Inflammatory macrophage treated with lipopolysaccharide for 1 hour (primary cell): ENCODE results near the gene PDCD2L.
"Not testable (repeated sequence)": the region's sequence is repeated elsewhere in the genome, so short reads cannot be mapped to it uniquely, and the experiment has no call there.

Source experiments
- DNase-seq, 2 donors: peaks; one replicate each; pipeline ENCODE4 v3.0.0-alpha.2; 2020 to 2022

PDCD2L gene

DNA sequence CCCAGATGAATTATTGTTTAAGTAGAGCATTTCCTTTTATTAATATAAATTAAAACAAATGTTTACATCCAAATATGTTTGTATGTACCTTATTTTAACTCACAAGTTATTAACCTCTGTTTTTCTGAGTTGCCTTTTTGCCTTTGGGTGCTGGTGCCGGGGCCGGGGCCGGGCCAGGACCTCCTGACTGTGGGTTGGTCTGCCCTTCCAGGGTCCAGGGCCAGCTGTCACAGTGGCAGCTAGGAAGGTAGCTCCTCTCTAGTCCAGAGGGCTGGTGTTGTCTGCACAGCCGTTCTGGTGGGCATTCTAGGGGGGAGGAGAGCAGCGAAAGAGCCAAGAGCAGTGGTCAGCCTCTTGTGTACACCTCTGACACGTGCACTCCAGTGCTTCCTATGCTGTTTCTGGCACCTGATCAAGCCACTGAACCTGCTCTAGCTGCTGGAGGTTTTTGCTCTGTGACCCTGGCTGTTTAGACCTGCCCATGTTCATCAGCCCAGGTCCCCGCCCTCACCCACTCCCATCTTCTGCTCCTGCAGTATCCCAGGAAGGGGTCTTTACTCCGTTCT lies 22.0 kb downstream of the PDCD2L start:
- no peak for DNase-seq

DNA sequence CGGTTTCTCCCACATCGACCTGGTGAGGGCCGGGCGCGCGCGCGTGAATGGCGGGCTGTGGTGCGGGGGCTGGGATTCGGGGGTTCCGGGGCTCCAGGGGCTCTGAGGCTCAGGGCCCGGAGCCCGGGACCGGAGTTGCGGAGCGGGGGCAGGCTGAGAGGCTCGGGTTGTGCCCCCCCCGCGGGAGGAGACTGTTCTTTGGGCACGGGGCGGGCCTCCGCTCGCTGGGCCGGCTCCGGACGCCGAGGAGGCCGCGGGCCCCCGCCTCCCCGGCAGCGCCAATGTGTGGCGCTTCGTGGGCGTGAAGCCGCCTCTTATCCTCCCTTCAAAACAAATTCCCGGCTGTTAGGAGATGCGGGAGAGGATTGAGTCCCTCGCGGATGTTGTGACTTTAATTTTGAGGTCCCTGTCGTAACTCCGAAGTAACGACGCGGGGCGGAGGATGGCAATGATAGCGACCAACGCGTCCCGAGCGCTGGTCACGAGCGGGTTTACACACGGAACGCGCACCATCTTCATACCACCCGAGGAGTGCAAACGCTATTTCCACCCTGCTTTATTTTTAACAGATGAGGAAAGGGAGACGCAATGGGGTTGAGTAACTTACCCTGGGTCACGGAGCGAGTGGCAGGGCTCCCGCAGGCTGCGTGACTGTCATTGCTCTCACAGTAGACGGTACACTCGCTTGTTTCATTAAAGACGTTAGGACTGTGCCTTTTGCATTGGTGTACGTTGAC lies 24.5 kb downstream of the PDCD2L start:
- DNase-seq, result peak; percentile 55 to 56

DNA sequence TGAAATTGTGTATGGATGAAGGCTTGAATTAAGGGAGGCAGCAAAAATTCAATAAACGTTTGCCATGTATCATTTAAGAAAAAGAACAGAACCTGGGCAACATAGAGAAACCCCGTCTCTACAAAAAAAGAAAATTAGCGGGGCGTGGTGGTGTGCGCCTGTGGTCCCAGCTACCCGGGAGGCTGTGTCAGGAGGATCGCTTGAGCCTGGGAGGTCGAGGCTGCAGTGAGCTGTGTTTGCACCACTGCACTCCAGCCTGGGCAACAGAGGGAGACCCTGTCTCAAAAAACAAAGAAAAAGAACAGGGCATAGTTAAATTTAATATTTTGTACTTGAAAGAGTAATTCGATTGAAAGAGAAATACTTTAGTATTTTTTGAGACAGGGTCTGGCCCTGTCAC lies 25.4 kb downstream of the PDCD2L start:
- no peak for DNase-seq

DNA sequence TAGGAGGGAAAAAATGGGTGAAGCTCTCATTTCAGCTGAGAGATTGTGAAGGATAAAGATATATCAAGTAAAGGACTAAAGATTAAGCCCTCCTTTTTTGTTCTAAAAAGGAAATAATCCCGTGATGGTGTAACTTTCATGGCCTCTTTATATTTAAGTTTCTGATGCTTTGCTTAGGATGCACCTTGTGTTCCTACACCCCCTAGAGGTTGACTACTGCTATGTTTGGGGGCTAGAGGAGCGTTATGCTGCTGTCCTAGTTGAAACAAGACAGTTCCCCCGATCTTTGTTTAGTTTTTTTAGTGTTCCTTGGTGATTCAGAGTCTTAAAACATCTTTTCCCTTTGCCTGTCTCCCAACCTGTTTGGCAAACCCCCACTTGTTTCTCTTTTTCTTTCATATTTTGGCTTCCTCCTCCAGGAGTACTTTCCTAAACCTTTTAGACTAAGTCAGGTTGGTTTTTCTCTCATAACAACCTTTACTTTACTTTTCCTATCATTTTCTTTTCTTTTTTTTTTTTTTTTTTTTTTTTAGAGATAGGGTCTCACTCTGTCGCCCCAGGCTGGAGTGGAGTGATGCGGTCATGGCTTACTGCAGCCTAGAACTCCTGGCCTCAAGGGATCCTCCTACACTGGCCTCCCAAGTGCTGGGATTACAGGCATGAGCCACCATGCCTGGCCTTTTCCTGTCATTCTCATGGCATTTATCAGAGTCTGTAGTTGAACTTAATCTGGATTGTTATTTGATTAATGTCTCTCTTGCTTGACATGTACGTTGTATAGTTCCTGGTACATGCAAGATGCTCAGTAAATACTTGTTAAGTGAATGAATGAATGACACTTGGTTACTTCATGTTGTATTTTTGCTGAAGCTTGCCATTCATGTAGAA lies 26.8 kb downstream of the PDCD2L start:
- DNase-seq, result peak; percentile 36 to 64

DNA sequence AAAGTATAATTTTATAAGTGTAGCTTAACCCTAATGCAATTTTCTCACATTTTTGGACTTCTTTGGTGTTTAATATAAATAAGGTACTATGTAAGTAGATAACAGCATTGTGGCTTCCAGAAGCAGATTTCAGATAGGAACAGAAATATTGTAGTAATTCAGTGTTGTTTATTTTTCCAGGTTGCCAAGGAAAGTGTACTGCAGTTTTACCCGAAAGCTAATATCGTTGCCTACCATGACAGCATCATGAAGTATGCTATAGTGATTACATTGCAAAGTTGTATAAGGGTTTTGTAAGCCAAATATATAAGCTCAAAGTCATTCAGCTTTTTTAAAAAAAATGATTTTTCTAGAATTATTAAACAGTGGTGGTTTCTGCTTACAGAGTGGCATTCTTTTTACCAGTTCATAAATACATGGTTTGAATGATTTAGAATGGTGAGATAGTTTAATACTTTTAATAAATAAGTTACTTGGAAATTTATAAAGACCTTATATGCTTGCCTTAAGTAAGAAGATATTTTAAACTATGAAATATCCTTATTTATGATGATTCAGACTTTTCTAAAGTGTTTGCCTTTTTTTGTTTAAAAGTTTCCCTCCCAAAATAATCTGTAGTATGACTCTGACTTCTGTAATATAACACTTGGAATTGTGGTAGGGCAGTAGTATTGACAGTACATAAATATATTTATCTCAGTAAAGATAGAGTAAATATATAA lies 27.6 kb downstream of the PDCD2L start:
- no peak for DNase-seq

DNA sequence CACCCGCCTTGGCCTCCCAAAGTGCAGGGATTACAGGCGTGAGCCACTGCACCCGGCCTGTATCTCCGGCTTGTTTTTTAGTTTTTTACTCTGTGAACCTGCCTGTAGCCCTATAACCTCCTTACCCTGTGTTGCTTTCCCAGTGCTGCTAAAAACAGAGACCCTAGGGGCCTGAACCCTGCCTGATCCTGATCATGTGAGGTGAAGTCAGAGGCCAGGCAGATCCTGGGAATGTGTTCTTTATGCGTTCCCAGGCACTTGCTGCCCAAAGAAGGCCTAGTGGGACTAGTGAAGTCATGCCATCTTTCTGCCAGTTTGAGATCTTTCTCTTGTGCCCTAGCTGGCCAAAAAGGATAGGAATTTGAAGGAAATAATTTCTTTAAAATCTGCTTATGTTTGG lies 28.6 kb downstream of the PDCD2L start:
- DNase-seq, result no peak

DNA sequence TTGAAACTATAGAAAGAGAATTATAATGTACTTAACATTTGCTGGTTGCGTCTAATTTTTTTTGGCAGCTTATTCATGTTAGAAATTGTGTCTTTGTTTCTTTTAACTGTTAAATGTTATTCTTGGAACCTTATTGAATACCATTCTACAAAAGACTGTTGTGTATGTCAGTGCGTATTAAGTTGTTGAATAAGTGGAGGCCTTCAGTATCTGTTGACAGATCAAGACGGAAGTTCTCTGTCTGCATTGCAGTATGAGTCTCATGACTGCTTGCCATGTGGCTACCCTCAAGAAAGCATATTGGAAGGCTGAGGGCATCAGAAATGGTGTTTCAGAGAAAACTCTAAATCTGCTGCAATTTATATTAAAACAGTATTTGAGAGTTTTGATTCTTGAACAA lies 32.5 kb downstream of the PDCD2L start:
- DNase-seq, result no peak

DNA sequence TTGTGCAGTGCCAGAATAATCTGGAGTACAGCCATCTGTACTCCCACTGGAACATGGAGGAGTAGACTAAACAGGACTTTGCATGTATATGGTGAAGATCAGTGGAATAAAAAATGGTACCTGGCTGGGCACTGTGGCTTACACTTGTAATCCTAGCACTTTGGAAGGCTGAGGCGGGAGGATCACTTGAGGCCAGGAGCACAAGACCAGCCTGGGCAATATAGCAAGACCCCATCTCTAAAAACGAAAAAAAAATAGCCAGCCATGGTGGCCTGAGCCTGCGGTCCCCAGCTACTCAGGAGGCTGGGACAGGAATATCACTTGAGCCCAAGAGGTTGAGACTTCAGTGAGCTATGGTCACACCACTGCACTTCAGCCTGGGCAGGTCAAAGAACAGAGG lies 44.0 kb downstream of the PDCD2L start:
- no peak for DNase-seq

DNA sequence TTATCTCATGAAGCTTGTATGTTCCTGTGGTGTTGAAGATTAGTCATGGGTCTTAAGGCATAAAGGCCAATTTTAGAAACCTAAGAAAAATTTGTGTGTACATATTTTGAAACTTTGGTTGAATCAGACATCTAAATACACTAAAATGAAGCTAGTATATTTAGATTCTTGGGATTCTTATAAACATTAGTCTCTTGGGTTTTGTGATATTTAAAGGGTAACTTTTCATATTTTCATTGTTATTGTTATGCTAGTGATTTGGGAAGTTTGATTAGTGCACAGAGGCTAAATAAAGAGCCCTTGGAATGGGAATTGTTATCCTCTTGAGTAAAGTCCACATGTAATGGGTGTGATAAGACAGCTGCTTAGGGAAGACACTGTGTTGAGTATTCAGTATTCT lies 48.5 kb downstream of the PDCD2L start:
- DNase-seq, result no peak

DNA sequence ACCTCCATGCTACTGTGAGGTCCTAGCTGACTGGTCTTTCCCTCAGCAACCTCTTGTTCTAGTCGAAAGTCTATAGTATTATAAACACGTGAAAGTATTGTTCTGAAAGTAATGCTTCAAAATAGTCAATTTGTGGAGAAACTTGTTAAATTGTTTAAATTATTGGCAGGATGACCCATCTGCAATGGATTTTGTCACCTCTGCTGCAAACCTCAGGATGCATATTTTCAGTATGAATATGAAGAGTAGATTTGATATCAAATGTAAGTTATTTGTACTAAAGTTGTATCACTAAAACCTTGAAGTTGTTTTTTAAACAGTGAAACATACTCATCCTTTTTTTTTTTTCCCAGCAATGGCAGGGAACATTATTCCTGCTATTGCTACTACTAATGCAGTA lies 49.9 kb downstream of the PDCD2L start:
- DNase-seq, result no peak

DNA sequence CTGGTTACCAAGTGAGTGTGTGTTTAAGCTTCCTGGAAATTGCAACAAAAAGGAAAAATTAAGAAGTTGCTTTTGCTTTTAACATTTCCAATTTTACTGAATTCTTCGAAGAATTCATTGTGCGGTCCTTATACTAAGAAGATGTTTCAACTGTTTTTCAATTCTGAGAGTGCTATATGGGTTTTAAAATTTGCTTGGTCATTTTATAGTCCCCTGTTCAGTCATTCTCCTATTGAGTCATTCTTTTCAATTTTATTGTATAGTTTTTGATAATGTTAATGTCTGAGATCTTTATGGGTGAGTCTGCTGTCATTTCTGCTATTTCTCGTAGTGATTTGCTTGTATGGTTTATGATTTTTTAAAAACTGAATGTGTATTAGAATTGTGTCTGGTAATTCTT lies 50.5 kb downstream of the PDCD2L start:
- no peak for DNase-seq

DNA sequence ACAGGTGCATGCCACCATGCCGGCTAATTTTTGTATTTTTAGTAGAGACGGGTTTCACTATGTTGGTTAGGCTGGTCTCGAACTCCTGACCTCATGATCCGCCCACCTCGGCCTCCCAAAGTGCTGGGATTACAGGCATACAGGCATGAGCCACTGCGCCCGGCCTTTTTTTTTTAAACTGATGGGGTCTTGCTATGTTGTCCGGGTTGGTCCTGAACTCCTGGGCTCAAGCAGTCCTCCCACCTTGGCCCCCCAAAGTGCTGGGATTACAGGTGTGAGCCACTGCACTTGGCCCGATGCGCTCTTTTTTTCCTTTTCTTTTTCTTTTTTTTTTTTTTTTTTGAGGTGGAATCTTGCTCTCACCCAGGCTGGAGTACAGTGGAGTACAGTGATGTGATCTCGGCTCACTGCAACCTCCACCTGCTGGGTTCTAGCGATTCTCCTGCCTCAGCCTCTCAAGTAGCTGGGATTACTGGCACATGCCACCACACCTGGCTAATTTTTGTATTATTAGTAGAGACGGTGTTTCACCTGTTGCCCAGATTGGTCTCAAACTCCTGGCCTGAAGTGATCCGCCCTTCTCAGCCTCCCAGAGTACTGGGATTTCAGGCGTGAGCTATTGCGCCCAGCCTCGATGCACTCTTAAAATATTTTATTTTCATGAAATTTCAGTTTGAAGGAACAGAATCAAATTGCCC lies 51.7 kb downstream of the PDCD2L start:
- DNase-seq, result not testable (repeated sequence)

DNA sequence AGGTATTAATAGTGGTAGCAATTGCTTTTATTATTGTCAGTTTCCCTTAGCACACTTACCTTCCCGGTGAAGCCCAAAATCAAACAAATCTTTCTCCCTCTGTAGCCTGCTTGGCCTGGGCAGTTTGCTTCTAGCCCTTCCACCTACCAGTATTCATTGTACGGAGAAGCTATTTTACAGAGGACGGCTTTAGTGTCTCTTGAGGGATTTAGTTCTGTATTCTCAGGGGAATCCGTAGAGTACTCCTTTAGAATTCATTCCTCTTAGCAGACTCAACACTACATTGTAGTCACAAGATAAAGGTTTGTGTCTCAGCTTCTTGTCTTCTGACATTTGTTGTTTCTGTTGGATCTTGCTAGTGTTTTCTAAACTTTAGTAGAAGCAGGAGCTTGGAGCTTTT lies 53.2 kb downstream of the PDCD2L start:
- no peak for DNase-seq

DNA sequence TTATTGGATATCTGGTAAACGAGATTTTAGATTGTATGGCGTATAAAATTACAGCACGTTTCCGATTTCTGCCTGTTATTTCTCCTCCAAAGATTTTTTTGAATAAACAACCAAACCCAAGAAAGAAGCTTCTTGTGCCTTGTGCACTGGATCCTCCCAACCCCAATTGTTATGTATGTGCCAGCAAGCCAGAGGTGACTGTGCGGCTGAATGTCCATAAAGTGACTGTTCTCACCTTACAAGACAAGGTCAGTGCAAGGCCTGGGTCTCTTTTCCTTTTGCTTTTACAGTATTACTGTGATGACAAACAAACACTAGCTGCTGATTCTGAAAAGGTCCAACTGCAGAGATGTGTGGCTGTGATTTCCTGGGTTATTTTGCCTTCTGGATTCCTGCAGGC lies 54.5 kb downstream of the PDCD2L start:
- DNase-seq, result no peak

DNA sequence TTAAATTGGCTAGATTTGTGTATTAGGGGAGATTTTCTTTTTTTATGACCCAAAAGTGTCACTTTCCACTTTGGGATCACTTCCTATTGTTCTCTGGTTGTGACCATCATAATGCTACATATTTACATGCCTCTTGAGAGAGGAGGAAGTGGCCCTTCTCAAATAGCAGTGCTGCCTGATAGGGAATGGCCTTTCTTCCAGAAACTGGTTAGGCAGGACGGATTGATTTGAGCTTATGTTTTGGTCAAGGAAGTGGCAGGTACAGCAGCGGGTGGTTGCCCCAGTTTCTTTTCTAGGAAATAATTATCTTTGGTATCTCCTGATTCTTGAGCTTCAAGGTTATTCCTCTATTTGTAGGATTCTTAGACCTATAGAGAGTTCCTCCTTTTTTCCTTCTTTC lies 55.4 kb downstream of the PDCD2L start:
- DNase-seq, result no peak

DNA sequence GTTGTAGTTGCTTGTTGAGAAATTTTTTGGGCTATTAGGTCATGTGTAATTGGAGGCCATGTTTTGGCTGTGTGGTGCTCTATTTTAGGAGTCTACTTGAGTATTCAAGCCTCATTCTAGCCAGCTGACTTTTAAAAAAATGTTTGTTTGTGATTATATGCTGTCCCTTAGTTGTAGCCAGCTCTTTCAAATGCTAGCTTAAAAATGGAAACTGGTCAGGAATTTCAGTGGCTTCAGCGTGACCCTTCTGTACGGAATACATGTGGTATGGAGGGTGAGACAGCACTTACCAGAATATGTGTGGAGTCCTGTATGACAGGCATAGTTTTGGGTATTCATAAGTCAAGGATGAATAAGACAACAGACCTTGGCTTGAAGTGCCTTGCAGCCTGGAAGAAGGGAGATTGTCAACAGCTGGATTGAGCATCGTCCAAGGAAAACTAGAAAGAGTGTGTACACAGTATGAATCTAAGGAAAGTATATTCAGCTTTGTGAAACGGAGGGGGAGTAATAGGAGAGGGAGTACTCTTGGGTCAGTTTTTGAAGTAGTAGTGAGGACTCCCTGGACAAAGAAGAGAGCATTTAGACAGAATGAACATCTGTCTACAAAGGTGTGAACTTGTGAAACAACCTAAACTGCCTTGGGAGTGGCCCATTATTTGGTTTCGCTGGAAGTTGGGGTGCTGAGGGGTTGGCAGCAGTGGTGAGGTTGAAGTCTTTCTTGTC lies 57.3 kb downstream of the PDCD2L start:
- DNase-seq, result no peak

DNA sequence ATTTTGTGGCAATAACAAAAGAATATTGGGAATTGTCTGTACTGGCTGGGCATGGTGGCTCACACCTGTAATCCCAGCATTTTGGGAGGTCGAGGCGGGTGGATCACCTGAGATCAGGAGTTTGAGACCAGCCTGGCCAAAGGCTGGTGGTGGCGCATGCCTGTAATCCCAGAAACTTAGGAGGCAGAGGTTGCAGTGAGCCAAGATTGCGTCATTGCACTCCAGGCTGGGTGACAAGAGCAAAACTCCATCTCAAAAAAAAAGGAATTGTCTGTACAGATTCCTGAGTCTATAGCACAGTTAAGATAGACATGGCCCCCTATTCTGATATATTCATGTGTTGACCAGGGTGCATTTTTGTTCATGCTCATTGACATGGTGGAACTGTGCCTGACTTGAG lies 60.6 kb downstream of the PDCD2L start:
- not testable (repeated sequence) for DNase-seq

DNA sequence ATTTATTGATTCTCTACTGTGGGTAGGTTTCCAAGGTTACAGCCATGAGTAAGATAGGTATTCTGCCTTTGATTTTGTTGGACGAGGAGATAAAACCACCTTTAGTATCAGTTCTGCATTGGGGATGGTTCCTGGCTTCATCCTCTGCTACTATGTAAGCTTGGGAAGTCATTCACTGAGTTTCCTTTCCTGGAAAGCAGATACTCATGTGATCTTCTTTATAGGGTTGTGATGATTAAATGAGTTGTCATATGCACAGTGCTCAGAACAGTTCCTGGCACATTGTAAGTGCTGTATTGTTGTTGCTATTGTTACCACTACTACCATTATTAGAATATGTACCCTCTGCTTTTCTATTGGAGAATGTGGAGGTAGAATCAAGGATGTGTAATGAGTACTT lies 64.2 kb downstream of the PDCD2L start:
- DNase-seq, result no peak

DNA sequence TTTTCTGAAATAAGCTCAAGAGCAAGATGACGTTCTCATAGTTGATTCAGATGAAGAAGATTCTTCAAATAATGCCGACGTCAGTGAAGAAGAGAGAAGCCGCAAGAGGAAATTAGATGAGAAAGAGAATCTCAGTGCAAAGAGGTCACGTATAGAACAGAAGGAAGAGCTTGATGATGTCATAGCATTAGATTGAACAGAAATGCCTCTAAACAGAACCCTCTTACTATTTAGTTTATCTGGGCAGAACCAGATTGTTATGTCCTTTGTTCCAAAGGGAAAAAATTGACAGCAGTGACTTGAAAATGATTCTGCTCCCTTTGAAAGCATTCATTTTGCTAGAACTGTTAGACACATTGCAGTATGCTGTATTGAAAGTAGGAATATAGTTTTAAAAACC lies 64.8 kb downstream of the PDCD2L start:
- DNase-seq, result not testable (repeated sequence)

DNA sequence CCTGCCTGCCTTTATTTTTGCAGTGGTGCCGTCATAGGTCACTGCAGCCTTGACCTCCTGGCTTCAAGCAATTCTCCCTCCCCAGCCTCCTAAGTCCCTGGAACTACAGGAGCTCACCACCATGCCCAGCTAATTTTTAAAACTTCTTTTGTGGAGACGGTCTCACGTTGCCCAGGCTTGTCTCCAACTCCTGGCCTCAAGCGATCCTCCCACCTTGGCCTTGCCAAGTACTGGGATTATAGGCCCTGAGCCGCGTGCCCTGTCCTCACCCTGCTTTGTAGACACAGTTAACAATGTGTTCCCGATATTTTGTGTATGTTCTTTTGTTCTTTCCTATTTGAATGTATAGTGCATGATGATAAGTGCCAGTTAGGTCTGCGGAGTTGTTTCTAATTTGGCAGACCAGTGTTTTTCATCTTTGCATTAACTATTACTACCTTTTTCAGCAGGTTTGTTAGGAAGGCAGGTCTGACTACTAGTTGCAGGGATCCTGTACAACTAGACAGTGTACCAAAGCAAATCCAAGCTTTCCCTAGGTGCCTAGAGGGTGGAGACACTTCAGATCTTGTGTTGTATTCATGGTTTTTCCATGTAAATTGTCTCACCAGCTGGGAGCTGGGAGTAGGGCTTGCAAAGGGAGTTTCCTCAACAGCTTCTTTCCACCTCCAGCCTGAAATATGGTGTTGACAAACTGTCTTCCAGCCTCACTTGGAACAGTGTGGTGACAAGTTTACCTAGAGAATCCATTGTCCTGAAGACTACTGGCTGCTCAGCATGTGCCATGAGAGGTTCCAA lies 67.9 kb downstream of the PDCD2L start:
- DNase-seq, result no peak
